ENCODE measurements around the gene CZIB. TPM values are rescaled to one million over a fixed set of nuclear protein-coding genes. Genes with fewer than 3 reads are reported as not detected.
"Not testable (repeated sequence)": the region's sequence is repeated elsewhere in the genome, so short reads cannot be mapped to it uniquely, and the experiment has no call there.

CZIB gene
- total RNA-seq, 1 donor from 2014 or later, result 48.4 TPM

DNA sequence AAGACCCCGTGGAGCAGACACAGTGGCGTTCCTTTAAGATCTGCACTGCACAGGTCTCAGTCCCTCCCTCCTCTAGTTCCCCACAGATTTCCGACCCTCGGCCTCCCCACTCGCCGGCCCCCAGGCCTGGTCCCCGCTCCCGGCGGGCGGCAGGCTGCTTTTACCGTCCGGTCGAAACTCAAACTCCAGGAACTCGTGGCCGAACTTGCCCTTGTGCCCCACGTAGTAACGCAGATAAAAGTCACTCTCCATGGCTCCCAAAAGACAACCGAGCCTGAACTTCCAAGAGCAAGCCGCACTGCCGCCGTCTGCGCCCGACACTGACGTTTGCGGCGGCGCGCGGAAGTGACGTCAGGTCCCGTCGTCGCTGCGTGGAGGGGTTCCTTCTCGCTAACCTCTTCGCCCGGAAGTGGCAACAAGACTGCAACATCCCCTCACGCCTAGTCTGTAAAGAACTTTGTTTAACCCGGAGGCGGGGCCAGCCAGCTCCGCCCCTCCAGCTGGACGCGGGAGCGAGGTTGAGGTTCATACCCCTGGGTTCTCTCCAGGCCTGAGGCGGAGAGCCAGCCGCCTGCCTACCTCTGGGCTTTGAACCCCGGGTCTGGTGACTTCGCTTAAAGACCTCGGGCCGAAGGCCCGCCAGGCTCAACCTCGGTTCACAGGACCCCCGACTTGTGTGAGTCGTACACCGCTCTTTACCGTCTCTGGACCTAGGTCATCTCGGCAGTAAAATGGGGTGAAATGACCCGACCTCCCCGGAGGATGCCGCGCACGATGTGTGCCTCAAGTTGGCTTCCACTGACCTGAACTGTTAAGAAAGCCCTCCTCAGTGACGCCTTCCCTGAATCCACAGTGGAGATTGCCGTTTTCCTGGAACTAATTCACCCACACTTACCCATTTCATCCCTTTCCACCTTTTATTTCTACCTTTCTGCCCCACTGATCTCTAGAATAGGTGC is 18.0 kb upstream of the CZIB start, which contains the start of gene MAGOH:
Gene MAGOH, minus strand, starts transcription at position 322 of the 959 bp plus-strand sequence. Its CDS starts 70 bp downstream, at position 252.
- DNase-seq, result peak; percentile 93

DNA sequence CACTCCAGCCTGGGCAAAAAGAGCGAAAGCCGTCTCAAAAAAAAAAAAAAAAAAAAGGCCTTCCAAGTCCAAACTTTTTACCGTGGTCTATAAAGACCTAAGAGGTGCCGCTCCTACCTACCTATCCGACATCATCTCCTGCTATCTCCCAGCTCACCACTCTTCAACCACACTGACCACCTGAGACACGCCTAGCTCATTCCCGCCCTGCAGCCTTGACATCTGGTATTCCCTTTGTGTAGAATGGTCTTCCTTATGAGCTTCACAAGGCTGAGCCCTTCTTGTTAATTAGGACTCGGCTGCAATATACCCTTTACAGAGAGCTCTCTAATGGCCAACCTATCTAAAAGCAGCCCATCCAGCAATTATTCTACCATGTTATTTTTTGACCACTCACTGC is 17.2 kb upstream of the CZIB start:
- DNase-seq, result no peak

DNA sequence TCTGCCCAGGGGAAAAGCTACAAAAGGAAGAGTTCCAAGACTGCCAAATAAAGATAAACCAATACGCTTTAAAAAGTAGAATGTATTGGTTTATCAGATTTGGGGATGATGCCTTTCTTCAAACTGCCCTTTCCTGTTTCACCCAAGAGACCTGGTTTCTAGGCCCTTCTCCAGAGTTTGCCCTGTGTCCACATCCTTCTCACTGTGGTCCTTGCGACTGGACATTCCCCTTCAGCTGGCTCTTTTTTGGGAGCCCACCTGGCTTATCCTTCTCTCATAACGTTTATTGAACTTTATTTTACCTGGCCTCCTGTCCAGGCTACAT is 490 bp upstream of the CZIB start:
- DNase-seq, result no peak

DNA sequence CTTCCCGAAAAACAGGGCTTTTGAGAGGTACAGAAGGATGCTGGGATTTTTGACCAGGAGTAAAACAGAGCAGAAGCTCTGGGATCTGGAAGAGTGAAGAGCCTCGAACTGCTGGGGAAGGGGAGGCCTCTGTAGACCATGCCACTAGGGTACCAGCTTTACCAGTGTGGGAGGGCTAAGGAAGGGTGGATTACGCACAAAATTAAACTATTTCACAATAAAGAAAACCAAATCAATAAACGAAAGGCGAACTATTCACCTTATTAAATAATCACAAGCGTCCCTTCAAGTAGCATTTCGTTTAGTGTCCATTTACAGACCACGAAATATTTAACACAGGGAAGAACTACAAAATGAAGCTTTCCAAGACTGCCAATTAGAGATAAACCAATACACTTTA is 723 bp downstream of the CZIB start:
- DNase-seq, result no peak

DNA sequence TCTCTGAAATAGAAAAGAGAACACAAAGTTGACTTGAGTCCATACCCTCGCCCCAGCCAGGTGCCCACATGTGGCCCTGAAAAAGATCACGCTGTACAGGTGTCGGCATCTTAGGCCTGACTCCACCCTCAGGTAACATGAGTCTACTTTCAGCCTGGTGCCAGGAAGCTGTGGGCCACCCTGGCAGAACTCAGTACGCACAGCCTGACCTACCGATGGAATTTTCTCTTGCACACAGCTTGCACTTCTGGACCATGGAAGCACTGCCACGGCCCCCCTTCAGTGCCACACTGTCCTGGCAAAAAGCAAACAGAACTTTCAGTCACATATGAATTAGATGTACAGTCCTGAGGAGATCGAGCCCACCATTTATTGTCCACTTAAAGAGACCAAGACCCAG is 2.2 kb downstream of the CZIB start:
- no peak for DNase-seq

DNA sequence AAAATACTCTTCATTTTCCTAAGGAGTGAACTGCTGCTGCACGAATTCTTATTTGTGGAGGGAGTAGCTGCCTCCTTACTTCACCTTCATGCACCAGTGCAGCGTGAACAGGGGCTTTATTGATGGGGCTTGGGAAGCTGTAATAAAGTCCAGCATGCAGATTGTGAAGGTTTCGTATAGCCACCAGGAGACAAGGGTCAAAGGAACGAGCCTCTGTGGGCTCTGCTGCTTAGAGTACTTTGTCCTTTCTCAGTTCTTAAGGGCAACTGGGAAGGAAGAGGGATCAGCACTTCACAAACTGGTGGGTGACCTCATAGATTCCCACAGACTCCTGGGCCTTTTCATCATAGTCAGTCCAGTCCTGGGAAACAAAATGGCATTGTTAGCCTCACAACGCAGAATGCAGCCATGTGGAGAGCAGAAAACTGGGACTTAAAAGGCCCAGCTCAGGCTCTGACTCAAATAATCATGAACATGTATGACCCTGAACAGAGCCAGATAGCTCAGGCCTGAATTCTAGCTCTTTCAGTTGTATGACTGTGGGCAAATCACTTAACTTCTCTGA is 6.0 kb downstream of the CZIB start:
- no peak for DNase-seq

DNA sequence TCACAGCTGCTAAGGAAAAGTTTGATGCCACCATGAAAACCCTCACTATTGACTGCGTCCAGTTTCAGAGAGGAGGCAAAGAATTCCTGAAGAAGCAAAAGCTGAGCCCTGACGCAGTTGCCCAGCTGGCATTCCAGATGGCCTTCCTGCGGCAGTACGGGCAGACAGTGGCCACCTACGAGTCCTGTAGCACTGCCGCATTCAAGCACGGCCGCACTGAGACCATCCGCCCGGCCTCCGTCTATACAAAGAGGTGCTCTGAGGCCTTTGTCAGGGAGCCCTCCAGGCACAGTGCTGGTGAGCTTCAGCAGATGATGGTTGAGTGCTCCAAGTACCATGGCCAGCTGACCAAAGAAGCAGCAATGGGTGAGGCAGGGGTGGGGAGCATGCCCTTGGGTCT is 9.5 kb downstream of the CZIB start:
- DNase-seq, result no peak

DNA sequence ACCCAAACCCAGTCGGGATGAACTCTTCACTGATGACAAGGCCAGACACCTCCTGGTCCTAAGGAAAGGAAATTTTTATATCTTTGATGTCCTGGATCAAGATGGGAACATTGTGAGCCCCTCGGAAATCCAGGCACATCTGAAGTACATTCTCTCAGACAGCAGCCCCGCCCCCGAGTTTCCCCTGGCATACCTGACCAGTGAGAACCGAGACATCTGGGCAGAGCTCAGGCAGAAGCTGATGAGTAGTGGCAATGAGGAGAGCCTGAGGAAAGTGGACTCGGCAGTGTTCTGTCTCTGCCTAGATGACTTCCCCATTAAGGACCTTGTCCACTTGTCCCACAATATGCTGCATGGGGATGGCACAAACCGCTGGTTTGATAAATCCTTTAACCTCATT is 10.1 kb downstream of the CZIB start:
- no peak for DNase-seq

DNA sequence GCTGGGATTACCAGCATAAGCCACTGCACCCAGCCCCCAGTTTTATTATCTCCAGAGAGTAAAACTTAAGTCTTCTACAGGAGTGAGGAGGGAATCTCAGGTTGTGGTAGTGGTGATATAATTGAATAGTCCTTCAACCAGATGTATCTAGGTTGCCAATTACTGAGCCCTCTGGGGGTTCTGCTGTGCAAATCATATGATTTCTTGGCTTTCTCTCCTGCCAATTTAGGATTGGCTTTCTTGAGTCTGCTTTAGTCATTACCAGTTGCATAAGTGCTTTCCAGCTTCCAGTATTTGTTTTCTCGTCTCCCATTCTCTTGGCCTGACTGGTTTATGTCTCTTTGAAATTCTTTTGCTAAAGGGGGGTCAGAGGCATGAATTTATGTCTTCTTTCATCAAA is 12.7 kb downstream of the CZIB start:
- DNase-seq, result no peak

DNA sequence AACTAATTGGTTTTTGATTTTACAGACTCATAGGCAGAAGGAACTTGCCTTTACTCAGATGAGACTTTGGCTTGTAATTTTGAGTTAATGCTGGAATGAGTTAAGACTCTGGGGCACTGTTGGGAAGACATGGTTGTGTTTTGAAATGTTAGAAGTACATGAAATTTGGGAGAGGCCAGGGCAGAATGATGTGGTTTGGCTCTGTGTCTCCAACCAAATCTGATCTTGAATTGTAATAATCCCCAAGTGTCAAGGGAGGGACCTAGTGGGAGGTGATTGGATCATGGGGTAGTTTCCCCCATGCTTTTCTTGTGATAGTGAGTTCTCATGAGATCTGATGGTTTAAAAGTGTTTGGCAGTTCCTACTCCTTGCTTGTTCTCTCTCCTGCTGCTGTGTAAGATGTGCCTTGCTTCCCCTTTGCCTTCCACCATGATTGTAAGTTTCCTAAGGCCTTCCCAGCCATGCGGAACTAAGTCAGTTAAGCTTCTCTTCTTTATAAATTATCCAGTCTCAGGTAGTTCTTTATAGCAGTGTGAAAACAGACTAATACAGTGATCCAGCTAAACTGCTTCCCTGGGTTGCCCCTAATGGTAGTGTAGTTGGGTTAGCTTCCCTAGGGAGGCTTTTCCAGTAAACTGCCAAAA is 13.6 kb downstream of the CZIB start:
- DNase-seq, result no peak

DNA sequence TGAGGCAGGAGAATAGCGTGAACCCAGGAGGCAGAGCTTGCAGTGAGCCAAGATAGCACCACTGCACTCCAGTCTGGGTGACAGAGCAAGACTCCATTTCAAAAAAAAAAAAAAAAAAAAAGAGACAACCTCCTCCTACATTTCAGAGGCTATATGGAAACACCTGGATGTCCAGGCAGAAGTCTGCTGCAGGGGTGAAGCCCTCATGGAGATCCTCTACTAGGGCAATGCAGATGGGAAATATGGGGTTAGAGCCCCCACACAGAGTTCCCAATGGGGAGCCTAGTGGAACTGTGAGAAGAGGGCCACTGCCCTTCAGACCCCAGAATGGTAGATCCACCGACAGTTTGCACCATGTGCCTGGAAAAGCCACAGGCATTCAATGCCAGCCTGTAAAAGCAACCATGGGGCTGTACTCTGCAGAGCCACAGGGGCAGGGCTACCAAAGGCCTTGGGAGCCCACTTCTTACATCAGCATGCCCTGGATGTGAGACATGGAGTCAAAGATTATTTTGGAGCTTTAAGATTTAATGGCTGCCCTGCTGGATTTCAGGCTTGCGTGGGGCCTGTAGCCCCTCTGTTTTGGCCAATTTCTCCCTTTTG is 14.2 kb downstream of the CZIB start:
- DNase-seq, result not testable (repeated sequence)

DNA sequence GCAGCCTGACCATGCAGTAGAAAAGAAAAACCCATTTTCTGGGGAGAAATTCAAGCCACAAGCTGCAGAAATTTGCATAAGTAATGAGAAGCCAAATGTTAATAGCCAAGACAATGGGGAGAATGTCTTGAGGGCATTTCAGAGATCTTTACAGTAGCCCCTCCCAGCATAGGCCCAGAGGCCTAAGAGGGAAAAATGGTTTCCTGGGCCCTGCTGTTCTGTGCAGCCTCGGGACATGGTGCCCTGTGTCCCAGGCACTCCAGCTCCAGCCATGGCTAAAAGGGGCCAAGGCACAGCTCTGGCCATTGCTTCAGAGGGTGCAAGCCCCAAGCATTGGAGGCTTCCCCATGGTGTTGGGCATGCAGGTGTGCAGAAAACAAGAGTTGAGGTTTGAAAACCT is 14.9 kb downstream of the CZIB start:
- not testable (repeated sequence) for DNase-seq

DNA sequence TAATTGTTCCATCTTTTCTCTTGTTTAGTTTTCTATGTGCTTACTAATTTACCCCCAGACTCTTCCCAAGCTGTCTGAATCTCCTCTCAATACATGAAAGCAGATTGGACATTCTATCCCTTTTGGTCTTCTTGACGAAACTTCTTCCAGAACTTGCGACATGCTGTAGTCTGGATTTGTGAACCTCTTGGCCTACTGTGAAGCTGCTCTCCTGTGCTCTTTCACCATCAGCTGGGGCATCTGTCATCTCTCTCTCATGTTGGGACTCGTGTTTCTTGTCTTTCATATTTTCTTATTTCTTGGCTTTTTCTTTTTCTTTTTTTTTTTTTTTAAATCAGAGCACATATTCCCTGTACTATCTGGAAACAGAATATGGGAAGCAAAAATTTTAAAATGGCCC is 17.0 kb downstream of the CZIB start:
- no peak for DNase-seq

DNA sequence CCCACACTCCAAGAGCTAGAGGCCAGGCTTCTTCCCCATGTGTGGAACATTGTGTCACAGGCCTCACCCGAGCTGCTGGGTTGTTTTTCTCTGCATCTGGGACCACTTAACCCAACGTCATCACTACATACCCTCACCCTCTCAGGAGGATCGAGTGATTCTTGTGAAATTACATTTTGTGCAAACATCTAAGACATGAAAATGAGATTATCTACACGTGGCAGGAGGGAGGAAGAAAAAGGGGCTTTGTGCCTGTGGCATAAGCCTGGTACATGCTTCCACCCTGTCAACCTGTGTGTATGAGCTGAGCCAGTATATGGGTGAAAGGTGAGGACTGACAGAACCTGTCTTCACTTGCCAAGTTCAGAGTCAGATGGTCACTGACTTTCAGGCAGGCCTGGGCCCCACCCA is 22.2 kb downstream of the CZIB start:
- no peak for DNase-seq

DNA sequence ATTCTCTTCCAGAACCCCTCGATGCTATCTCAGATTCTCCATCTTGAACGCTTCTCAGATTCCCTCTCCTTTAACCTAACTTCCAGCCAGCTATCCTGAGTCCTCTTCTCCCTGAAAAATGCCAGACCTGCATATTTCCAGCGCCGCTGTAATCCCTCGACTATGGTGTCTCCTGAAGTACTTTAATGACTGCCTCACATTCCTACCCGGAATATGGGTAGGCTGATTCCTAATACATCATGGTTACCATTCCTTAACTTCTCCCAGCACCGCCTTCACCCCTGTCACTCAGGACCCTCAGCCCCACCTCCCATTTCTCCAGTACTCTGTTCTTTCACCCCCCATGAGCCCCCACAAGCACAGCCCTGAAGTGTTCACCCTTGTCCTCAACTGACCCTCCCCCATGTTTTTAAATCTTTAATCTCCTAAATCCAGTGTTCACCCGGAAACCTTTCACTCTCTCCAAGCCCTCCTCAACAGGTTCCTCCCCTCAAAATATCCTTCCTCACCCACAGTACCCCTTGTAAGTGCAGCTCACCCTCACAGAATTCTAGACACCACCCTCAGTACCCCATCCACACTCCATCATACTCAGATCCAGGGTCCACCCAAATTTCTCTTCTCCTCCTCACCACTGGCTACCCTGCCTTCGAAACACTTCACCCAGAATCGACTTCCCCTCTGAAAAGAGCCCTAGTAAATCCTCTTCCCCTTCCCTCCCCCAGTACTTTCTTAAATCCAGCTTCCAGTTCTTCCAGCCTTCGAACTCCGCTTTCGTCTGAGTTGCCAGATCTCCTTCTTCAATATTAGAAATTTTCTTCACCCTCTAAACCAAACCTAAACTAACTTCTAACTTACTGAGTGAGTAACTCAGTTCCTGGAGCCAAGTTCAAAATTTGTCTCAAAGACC is 22.9 kb downstream of the CZIB start:
- no peak for DNase-seq

DNA sequence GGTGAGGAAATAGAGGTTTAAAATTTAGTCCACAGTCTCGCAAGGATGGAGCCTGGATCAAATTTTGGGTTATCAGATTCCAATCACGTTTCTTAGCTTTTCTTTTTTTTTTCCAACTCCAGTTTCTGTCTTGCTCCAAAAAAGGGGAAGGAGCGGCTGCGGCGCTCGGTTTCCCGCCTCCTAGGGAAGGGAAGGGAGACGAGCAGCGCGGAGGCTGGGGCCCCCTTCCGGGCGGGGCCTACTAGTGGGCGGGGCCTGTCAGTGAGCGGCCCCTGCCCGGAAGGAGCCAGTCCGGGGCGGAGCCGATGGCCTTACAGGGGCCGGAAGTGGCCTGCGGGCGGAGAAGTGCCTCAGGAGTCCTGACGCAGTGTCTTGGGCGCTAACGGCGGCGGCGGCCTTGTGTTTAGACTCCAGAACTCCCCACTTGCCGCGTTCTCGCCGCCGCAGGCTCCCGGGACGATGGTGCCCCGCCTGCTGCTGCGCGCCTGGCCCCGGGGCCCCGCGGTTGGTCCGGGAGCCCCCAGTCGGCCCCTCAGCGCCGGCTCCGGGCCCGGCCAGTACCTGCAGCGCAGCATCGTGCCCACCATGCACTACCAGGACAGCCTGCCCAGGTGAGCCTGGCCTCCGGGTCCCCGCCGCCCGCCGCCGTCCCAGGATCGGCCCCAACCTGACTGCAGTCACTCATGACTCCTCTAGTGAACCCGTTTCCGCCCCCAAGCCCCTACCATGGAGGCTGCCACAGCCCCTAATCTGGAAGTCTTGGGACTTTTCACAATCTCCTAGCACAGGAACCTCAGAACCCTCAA is 23.7 kb downstream of the CZIB start, which contains the start of gene CPT2:
Gene CPT2, plus strand, starts transcription at position 340 of the 806 bp plus-strand sequence. Its CDS starts 120 bp downstream, at position 460.
- DNase-seq, result peak; percentile 94

DNA sequence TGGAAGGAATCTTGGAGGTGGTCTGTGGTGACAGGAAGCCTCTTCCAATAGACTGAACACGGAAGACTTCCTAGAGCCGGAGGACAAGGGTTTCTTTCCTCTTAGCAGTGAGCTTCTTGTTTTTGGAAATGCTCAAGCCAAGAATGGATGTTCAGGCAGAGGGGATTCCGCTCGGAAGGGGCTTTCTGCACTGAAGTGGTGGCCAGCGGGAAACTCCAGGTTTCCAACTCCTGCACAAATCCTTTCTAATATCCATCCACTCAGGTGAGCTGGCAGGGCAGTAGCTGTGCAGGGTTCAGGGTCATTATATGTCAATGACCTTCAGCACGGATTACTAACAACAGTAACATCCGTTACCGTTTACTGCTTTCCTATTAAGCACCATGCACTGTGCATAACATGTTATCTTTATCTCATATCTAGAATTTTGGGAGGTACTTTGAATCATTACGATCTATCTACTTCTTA is 24.4 kb downstream of the CZIB start:
- DNase-seq, result no peak

DNA sequence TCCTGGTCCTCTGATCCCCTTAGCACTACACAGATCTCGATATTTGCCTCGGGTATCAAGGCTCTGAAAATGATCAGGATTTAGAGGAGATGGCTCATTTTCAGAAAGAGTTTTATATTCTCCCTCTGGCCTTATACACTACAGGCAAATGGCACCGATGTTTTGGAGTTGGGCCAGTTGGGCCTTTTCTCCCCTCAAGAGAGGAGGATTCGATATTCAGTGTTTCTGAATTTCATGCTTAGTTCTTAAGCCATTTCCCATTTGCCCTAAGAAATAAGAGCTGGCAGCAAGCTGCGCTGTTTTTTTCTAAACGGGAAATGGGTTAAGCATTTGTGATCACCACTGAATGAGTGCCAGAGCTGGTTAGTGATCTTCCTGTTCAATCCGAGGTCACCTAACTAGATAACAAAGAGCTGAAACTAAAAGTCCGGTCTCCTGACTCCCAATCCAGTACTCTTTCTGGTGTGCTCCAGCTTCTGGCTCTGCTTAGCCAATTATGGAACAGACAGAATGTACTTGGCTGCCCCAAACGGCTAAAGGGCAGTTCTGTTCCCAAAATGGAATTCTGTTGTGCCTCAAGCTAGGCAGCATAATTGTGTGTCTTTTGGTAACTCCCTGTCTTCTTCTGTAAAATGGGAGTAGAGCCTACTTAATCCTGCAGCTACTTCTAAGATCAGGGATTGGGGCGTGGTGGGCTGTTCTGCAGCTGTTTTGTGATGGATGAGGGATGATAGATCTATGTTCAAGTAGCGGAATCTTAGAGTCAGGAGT is 25.0 kb downstream of the CZIB start:
- no peak for DNase-seq

DNA sequence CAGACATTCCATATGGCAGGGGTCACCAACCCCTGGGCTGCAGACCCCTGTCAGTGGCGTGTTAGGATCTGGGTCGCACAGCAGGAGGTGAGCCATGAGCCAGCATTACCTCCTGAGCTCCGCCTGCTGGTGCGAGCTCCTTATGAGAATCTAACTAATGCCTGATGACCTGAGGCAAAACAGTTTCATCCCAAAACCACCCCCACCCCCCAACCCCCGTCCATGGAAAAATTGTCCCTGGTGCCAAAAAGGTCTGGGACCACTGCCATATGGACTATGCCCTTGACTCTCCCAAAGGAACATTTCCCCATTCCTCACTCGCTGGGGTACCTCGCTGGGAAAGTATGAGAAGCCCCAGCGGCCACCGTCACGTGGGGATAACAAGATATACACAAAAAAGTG is 30.2 kb downstream of the CZIB start:
- DNase-seq, result no peak

DNA sequence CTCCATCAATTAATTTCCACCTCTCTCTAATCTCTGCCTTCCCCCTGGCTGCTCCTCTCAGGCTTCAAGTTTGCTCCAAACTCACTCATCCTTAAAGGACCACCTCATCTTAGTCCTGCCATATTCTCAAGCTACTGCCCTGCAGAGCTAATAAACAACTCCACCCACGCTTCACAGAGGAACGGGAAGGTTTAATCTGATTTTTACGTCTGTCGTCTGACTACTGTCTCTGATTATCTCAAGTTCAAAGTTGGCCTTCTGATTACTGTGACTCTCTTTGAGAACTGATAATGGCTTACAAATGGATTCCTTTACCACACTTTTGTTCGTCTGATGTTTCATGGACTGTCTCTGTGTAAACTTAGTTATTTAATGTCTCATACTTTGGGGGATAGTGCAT is 31.4 kb downstream of the CZIB start:
- DNase-seq, result no peak
